SK-N-SH (cell line): ENCODE data around the gene VCPKMT. TPM values are rescaled to one million over a fixed set of nuclear protein-coding genes. Genes with fewer than 3 reads are reported as not detected.

Experiments
- CTCF ChIA-PET: fragments of 300-600, 350-600 bp; formaldehyde crosslinking; extraction: SDS; loops from one replicate; lab custom pipeline; 2021; lab: Yijun Ruan, JAX
- POLR2A ChIA-PET: fragments of 350-600 bp; sonication (Branson Sonifier 250); formaldehyde crosslinking; extraction: SDS; loops from one replicate; lab custom pipeline; 2020; ENCODE audit warnings: antibody characterized with exemption, inconsistent platforms; lab: Yijun Ruan, JAX
- DNase-seq: peaks from one replicate; pipeline ENCODE4 v3.0.0; 2012
- H2AFZ ChIP-seq: fragments of 200-600 bp; sonication (generic); 2 replicates; pipeline ENCODE4 v1.8.1; 2016; ENCODE audit warnings: antibody characterized with exemption, mild to moderate bottlenecking, low read depth
- H3F3A ChIP-seq: fragments of 200-600 bp; sonication (generic); replicated peaks from 2 replicates; pipeline ENCODE3; 2016; ENCODE audit warnings: antibody characterized with exemption, mild to moderate bottlenecking; ENCODE audit not compliant: insufficient read depth
- H3K27ac ChIP-seq, 2 experiments: fragments of 200-500 bp in 1 of 2; fragments of 200-600 bp in 1 of 2; sonication (Bioruptor generic) in 1 of 2; sonication (generic), shearing (Covaris generic) in 1 of 2; 2 replicates each; pipeline versions ENCODE4 v1.5.1 to v1.6.1; 2014 to 2016; ENCODE audit warnings: low read depth in 2 of 2, inconsistent platforms in 1 of 2, low read length in 1 of 2, mild to moderate bottlenecking in 1 of 2, mixed read lengths in 1 of 2
- H3K27me3 ChIP-seq: fragments of 200-600 bp; sonication (generic), shearing (Covaris generic); 2 replicates; pipeline ENCODE4 v1.6.1; 2016; ENCODE audit warnings: mixed run types; ENCODE audit not compliant: insufficient read depth
- H3K36me3 ChIP-seq, 2 experiments: fragments of 200-500 bp in 1 of 2; fragments of 200-600 bp in 1 of 2; sonication (Bioruptor generic) in 1 of 2; sonication (generic) in 1 of 2; replicated peaks in 1 of 2; 2 replicates each; pipeline versions ENCODE3 to v1.5.1; 2014 to 2016; ENCODE audit warnings: low read length in 1 of 2, mild to moderate bottlenecking in 1 of 2; ENCODE audit not compliant: insufficient read depth in 2 of 2, control insufficient read depth in 1 of 2
- H3K4me1 ChIP-seq, 2 experiments: fragments of 200-500 bp in 1 of 2; fragments of 200-600 bp in 1 of 2; sonication (Bioruptor generic) in 1 of 2; sonication (generic), shearing (Covaris generic) in 1 of 2; 2 replicates each; pipeline versions ENCODE4 v1.5.1 to v1.6.1; 2014 to 2016; ENCODE audit warnings: low read depth in 1 of 2, low read length in 1 of 2, mixed run types in 1 of 2; ENCODE audit not compliant: insufficient read depth in 2 of 2, control insufficient read depth in 1 of 2
- H3K4me2 ChIP-seq: fragments of 200-600 bp; sonication (generic), shearing (Covaris generic); 2 replicates; pipeline ENCODE4 v1.6.1; 2017; ENCODE audit warnings: mixed run types
- H3K4me3 ChIP-seq, 2 experiments: fragments of 200-500 bp in 1 of 2; fragments of 200-600 bp in 1 of 2; sonication (Bioruptor generic) in 1 of 2; sonication (generic), shearing (Covaris generic) in 1 of 2; 2 replicates each; pipeline versions ENCODE4 v1.5.1 to v1.8.1; 2014 to 2016; ENCODE audit warnings: low read depth in 2 of 2, inconsistent platforms in 1 of 2, low read length in 1 of 2, mild to moderate bottlenecking in 1 of 2, mixed read lengths in 1 of 2, moderate library complexity in 1 of 2
- H3K79me2 ChIP-seq: fragments of 200-600 bp; sonication (generic); 2 replicates; pipeline ENCODE4 v1.8.1; 2017; ENCODE audit warnings: mild to moderate bottlenecking; ENCODE audit not compliant: insufficient read depth
- H3K9ac ChIP-seq: fragments of 200-600 bp; sonication (generic); 2 replicates; pipeline ENCODE4 v1.6.1; 2017; ENCODE audit warnings: mixed run types
- H3K9me2 ChIP-seq: fragments of 200-600 bp; sonication (generic); 2 replicates; pipeline ENCODE4 v1.6.1; 2017; ENCODE audit warnings: mixed run types
- H3K9me3 ChIP-seq: fragments of 200-600 bp; sonication (generic); 2 replicates; pipeline ENCODE4 v1.6.1; 2017; ENCODE audit warnings: mixed run types, mild to moderate bottlenecking, moderate library complexity
- H4K20me1 ChIP-seq: fragments of 200-600 bp; sonication (generic); 2 replicates; pipeline ENCODE4 v1.6.1; 2017; ENCODE audit warnings: mild to moderate bottlenecking, mixed run types; ENCODE audit not compliant: insufficient read depth
- CHD2 ChIP-seq: fragments of 150-350 bp; IDR thresholded peaks from 2 replicates; pipeline ENCODE4 v1.6.1; 2018; ENCODE audit warnings: low read length; ENCODE audit not compliant: partially characterized antibody
- CTCF ChIP-seq: fragments of 200-600 bp; sonication (generic); IDR thresholded peaks from 2 replicates; pipeline ENCODE4 v1.6.1; 2017; ENCODE audit warnings: antibody characterized with exemption, mild to moderate bottlenecking, moderate library complexity
- ELF1 ChIP-seq: IDR thresholded peaks from 2 replicates; pipeline ENCODE4 v1.4.0; 2012
- EP300 ChIP-seq, 2 experiments: IDR thresholded peaks; 2 replicates each; pipeline versions ENCODE4 v1.4.0 to v1.6.1; 2012; ENCODE audit warnings: borderline replicate concordance in 1 of 2, low read depth in 1 of 2, low read length in 1 of 2
- GABPA ChIP-seq: IDR thresholded peaks from 2 replicates; pipeline ENCODE4 v1.4.0; 2012; ENCODE audit warnings: low read depth, mild to moderate bottlenecking
- GATA2 ChIP-seq: sonication (generic); formaldehyde crosslinking; IDR thresholded peaks from 2 replicates; pipeline ENCODE4 v1.5.0; 2020; ENCODE audit warnings: mild to moderate bottlenecking, missing genetic modification reagents
- IRF3 ChIP-seq: fragments of 150-350 bp; IDR thresholded peaks from 2 replicates; pipeline ENCODE4 v1.6.1; 2016; ENCODE audit warnings: mild to moderate bottlenecking, low read depth, low read length
- MXI1 ChIP-seq: IDR thresholded peaks from 2 replicates; pipeline ENCODE4 v1.6.1; 2012; ENCODE audit warnings: mild to moderate bottlenecking, low read depth, low read length, improper control_type of control experiment
- POLR2AphosphoS5 ChIP-seq: IDR thresholded peaks from 2 replicates; pipeline ENCODE4 v1.6.1; 2012; ENCODE audit warnings: low read depth, low read length
- RCOR1 ChIP-seq: fragments of 150-350 bp; IDR thresholded peaks from 2 replicates; pipeline ENCODE4 v1.6.1; 2017; ENCODE audit warnings: antibody characterized with exemption, low read length
- RXRA ChIP-seq: IDR thresholded peaks from 2 replicates; pipeline ENCODE4 v1.4.0; 2012; ENCODE audit warnings: low read depth, mild to moderate bottlenecking, borderline replicate concordance
- SIN3A ChIP-seq: IDR thresholded peaks from 2 replicates; pipeline ENCODE4 v1.6.1; 2012; ENCODE audit warnings: low read depth, mild to moderate bottlenecking, low read length, moderate library complexity, borderline replicate concordance
- TAF1 ChIP-seq: IDR thresholded peaks from 2 replicates; pipeline ENCODE4 v1.6.1; 2012; ENCODE audit warnings: low read depth, mild to moderate bottlenecking, low read length, moderate library complexity, borderline replicate concordance
- TCF12 ChIP-seq: IDR thresholded peaks from 2 replicates; pipeline ENCODE4 v1.4.0; 2012
- USF1 ChIP-seq: IDR thresholded peaks from 2 replicates; pipeline ENCODE4 v1.4.0; 2012; ENCODE audit warnings: low read depth, borderline replicate concordance
- YY1 ChIP-seq: IDR thresholded peaks from 2 replicates; pipeline ENCODE4 v1.4.0; 2012; ENCODE audit warnings: low read depth, mild to moderate bottlenecking
- WGBS: methylation state at CpG from one replicate; pipeline ENCODE4 v1.1.6; 2017; ENCODE audit warnings: low lambda C conversion rate; 5-methylcytosine and 5-hydroxymethylcytosine counted together
- polyA plus RNA-seq, 3 experiments: library from polyadenylated mRNA; depleted of rRNA; stranded (reverse); fragments of >200 nt; gene quantifications; 2 replicates each; pipeline ENCODE4 v1.2.3, GENCODE V29; 2012
- TF ChIP-seq, protein P1 (sequence below): IDR thresholded peaks from 2 replicates; pipeline ENCODE4 v1.4.0; 2012; ENCODE audit warnings: low read depth, borderline replicate concordance
- TF ChIP-seq, protein P2 (sequence below): IDR thresholded peaks from 2 replicates; pipeline ENCODE4 v1.4.0; 2012; ENCODE audit warnings: low read depth

VCPKMT gene
- 6.7 and 7.3 TPM in 2 replicates for polyA plus RNA-seq (2012; rRNA removed)
- polyA plus RNA-seq (2012; cell fraction: cytosol; rRNA removed) = 5.3 and 5.5 TPM in 2 replicates
- 15.3 and 16.9 TPM in 2 replicates for polyA plus RNA-seq (2012; cell fraction: nucleus; rRNA removed)

GRCh38 chr14:50116181-50116956 lies at the start of gene VCPKMT:
Gene VCPKMT (minus strand): TSS chr14:50116572. CDS start chr14:50116552, 20 bp downstream.
- Histone ChIP-seq H3K79me2 (peaks cover 46% of the 10 kb centered on the region), H3K4me3 (peak within 1 kb of the TSS; percentile 86 to 87), H3K4me1 (peaks cover 8% of the 10 kb centered on the region in 2 experiments), H3K4me2 (peak within 1 kb of the TSS; percentile 74), H3K27me3 (no peaks in the 10 kb centered on the region), H3K9me2 (no peaks in the 10 kb centered on the region), H3K9me3 (no peaks in the 10 kb centered on the region), H2AFZ (peak within 1 kb of the TSS; percentile 99), H3K9ac (peak within 1 kb of the TSS; percentile 86), H3K27ac (peak within 1 kb of the TSS; percentile 88 to 92), H3F3A (peaks cover 36% of the 10 kb centered on the region)
- POLR2A ChIA-PET = interaction anchor here (0.6 to 1.4 kb wide), 7 partner anchors 11 to 444 kb away, joined by 3 to 8 read pairs (median 3); partner anchors contain the start of genes ATL1, DMAC2L, L2HGDH and SOS2
- CTCF ChIA-PET = interaction anchor here (0.6 to 3.2 kb wide), 10 partner anchors 12 to 265 kb away, joined by 3 to 27 read pairs (median 4); no protein-coding TSS in a partner anchor
- WGBS = 0% methylated on average over 24 of the region's 63 CpGs
- DNase-seq = peak; percentile 95
- TF ChIP-seq GATA2 (CRISPR knock-in tag) (no peak; the same call in 1 of the 2 replicates), RCOR1 (peak; percentile 34; the same call in 1 of the 2 replicates), CTCF (no peak), SIN3A (peak; percentile 82; the same call in 1 of the 2 replicates), TCF12 (peak; percentile 11; the same call in 1 of the 2 replicates), MXI1 (peak; percentile 87), CHD2 (peak; percentile 71), RXRA (no peak), USF1 (no peak), EP300 (IDR thresholded peaks at IDR 0.05; ENCODE audit: borderline replicate concordance in 1 of 2, low read depth in 1 of 2, low read length in 1 of 2) (0 out of 4 replicates have a peak, but pooled peaks of 1 of the 2 experiments have one; percentile 21), YY1 (peak; percentile 96), TAF1 (peak; percentile 94), POLR2AphosphoS5 (peak; percentile 84), ELF1 (peak; percentile 80), GABPA (0 out of 2 replicates have a peak, but pooled peaks have one; percentile 37), IRF3 (no peak)
- TF ChIP-seq, protein P1, sequence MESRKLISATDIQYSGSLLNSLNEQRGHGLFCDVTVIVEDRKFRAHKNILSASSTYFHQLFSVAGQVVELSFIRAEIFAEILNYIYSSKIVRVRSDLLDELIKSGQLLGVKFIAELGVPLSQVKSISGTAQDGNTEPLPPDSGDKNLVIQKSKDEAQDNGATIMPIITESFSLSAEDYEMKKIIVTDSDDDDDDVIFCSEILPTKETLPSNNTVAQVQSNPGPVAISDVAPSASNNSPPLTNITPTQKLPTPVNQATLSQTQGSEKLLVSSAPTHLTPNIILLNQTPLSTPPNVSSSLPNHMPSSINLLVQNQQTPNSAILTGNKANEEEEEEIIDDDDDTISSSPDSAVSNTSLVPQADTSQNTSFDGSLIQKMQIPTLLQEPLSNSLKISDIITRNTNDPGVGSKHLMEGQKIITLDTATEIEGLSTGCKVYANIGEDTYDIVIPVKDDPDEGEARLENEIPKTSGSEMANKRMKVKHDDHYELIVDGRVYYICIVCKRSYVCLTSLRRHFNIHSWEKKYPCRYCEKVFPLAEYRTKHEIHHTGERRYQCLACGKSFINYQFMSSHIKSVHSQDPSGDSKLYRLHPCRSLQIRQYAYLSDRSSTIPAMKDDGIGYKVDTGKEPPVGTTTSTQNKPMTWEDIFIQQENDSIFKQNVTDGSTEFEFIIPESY = 0 out of 2 replicates have a peak, but pooled peaks have one; percentile 11
- TF ChIP-seq, protein P2, sequence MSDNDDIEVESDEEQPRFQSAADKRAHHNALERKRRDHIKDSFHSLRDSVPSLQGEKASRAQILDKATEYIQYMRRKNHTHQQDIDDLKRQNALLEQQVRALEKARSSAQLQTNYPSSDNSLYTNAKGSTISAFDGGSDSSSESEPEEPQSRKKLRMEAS = peak; percentile 87
- TF ChIP-seq, all 33 proteins: peak for 13
- Histone ChIP-seq H3K36me3 (peaks cover 43 to 68% of the 10 kb centered on the region in 2 experiments), H4K20me1 (no peaks in the 10 kb centered on the region)
